H9 (cell line): ENCODE results near the gene TARBP1. TPM values are rescaled to one million over a fixed set of nuclear protein-coding genes. Genes with fewer than 3 reads are reported as not detected.

Experiments used
- DNase-seq: peaks from one replicate; pipeline ENCODE4 v3.0.0-alpha.2; 2017
- H2AFZ ChIP-seq: one replicate; pipeline ENCODE4 v1.6.1; 2013; ENCODE audit warnings: mild to moderate bottlenecking, low read length, control low read depth, moderate library complexity
- H2AK5ac ChIP-seq: 2 replicates; pipeline ENCODE4 v1.6.1; 2013; ENCODE audit warnings: low read length, control low read depth, mixed read lengths; ENCODE audit not compliant: insufficient read length
- H2BK120ac ChIP-seq: one replicate; pipeline ENCODE4 v1.6.1; 2013; ENCODE audit warnings: low read depth, mild to moderate bottlenecking, low read length, control low read depth, inconsistent platforms; ENCODE audit not compliant: poor library complexity, severe bottlenecking
- H2BK12ac ChIP-seq: 2 replicates; pipeline ENCODE4 v1.6.1; 2013; ENCODE audit warnings: low read length, control low read depth, mixed read lengths, low read depth; ENCODE audit not compliant: insufficient read length
- H2BK15ac ChIP-seq: 2 replicates; pipeline ENCODE4 v1.6.1; 2013; ENCODE audit warnings: low read depth, low read length, control low read depth
- H2BK20ac ChIP-seq: one replicate; pipeline ENCODE4 v1.6.1; 2013; ENCODE audit warnings: low read depth, mild to moderate bottlenecking, low read length, control low read depth, inconsistent platforms; ENCODE audit not compliant: poor library complexity, severe bottlenecking
- H2BK5ac ChIP-seq: 2 replicates; pipeline ENCODE4 v1.6.1; 2013; ENCODE audit warnings: low read length, control low read depth, mixed read lengths; ENCODE audit not compliant: insufficient read length
- H3K14ac ChIP-seq: 2 replicates; pipeline ENCODE4 v1.6.1; 2013; ENCODE audit warnings: low read length, control low read depth; ENCODE audit not compliant: insufficient read depth
- H3K18ac ChIP-seq: 2 replicates; pipeline ENCODE4 v1.6.1; 2013; ENCODE audit warnings: low read depth, mild to moderate bottlenecking, mixed read lengths, low read length, control low read depth; ENCODE audit not compliant: insufficient read length
- H3K23ac ChIP-seq: 2 replicates; pipeline ENCODE4 v1.6.1; 2013; ENCODE audit warnings: low read length, control low read depth, mixed read lengths, low read depth; ENCODE audit not compliant: insufficient read length
- H3K23me2 ChIP-seq: 2 replicates; pipeline ENCODE4 v1.6.1; 2013; ENCODE audit warnings: low read depth, mild to moderate bottlenecking, mixed read lengths, low read length, control low read depth; ENCODE audit not compliant: insufficient read length, poor library complexity, severe bottlenecking
- H3K27ac ChIP-seq: 2 replicates; pipeline ENCODE4 v1.5.1; 2013; ENCODE audit warnings: low read length, control low read depth, mixed read lengths, low read depth; ENCODE audit not compliant: insufficient read length
- H3K27me3 ChIP-seq: 2 replicates; pipeline ENCODE4 v1.6.1; 2013; ENCODE audit warnings: low read length, control low read depth, inconsistent platforms; ENCODE audit not compliant: insufficient read depth
- H3K4ac ChIP-seq: 2 replicates; pipeline ENCODE4 v1.6.1; 2013; ENCODE audit warnings: low read depth, mild to moderate bottlenecking, control low read depth, inconsistent platforms, low read length, moderate library complexity
- H3K4me1 ChIP-seq: 2 replicates; pipeline ENCODE4 v1.6.1; 2013; ENCODE audit warnings: low read length, control low read depth, inconsistent platforms; ENCODE audit not compliant: insufficient read depth
- H3K4me2 ChIP-seq: 2 replicates; pipeline ENCODE4 v1.6.1; 2013; ENCODE audit warnings: low read length, control low read depth, mixed read lengths; ENCODE audit not compliant: insufficient read length, insufficient read depth
- H3K56ac ChIP-seq: 2 replicates; pipeline ENCODE4 v1.6.1; 2013; ENCODE audit warnings: low read depth, mild to moderate bottlenecking, mixed read lengths, low read length, control low read depth; ENCODE audit not compliant: insufficient read length
- H3K79me1 ChIP-seq: 2 replicates; pipeline ENCODE4 v1.6.1; 2013; ENCODE audit warnings: low read depth, mild to moderate bottlenecking, moderate library complexity, low read length, control low read depth, inconsistent platforms; ENCODE audit not compliant: insufficient read depth, poor library complexity, severe bottlenecking
- H3K79me2 ChIP-seq: 2 replicates; pipeline ENCODE4 v1.6.1; 2013; ENCODE audit warnings: low read length, control low read depth, inconsistent platforms; ENCODE audit not compliant: insufficient read depth
- H3K9ac ChIP-seq: 2 replicates; pipeline ENCODE4 v1.6.1; 2013; ENCODE audit warnings: low read length, control low read depth, mixed read lengths; ENCODE audit not compliant: insufficient read length; ENCODE audit errors: extremely low read depth
- H3K9me3 ChIP-seq: one replicate; pipeline ENCODE4 v1.6.1; 2013; ENCODE audit warnings: low read depth, low read length, inconsistent platforms; ENCODE audit not compliant: control insufficient read depth
- H3T11ph ChIP-seq: one replicate; pipeline ENCODE4 v1.6.1; 2013; ENCODE audit warnings: mild to moderate bottlenecking, low read length, control low read depth, inconsistent platforms
- H4K20me1 ChIP-seq: one replicate; pipeline ENCODE4 v1.6.1; 2013; ENCODE audit not compliant: control insufficient read depth, insufficient read length, insufficient read depth
- H4K5ac ChIP-seq: 2 replicates; pipeline ENCODE4 v1.6.1; 2013; ENCODE audit warnings: low read depth, mild to moderate bottlenecking, mixed read lengths, low read length, control low read depth; ENCODE audit not compliant: insufficient read length
- H4K8ac ChIP-seq: replicated peaks from 2 replicates; pipeline ENCODE4 v1.6.1; 2013; ENCODE audit warnings: low read length, control low read depth, mixed read lengths, low read depth; ENCODE audit not compliant: insufficient read length
- H4K91ac ChIP-seq: 2 replicates; pipeline ENCODE4 v1.6.1; 2013; ENCODE audit warnings: low read depth, mild to moderate bottlenecking, moderate library complexity, mixed read lengths, low read length, control low read depth; ENCODE audit not compliant: insufficient read length
- H3K27ac Mint-ChIP-seq, 3 experiments: 2 replicates in 2 of 3; 3 replicates in 1 of 3; pipeline ENCODE4 v1.8.0; 2020 to 2021; ENCODE audit warnings: mixed read lengths in 3 of 3, mild to moderate bottlenecking in 1 of 3, moderate library complexity in 1 of 3
- H3K27me3 Mint-ChIP-seq: 2 replicates; pipeline ENCODE4 v1.8.0; 2021; ENCODE audit warnings: low read depth, mild to moderate bottlenecking, moderate library complexity, mixed read lengths
- H3K36me3 Mint-ChIP-seq, 3 experiments: 2 replicates in 2 of 3; 3 replicates in 1 of 3; pipeline ENCODE4 v1.8.0; 2020 to 2021; ENCODE audit warnings: low read depth in 3 of 3, mixed read lengths in 3 of 3; ENCODE audit not compliant: insufficient read depth in 1 of 3
- H3K4me1 Mint-ChIP-seq, 2 experiments: 2 replicates each; pipeline ENCODE4 v1.8.0; 2020; ENCODE audit warnings: mixed read lengths in 2 of 2
- H3K4me3 Mint-ChIP-seq, 2 experiments: 2 replicates in 1 of 2; 3 replicates in 1 of 2; pipeline ENCODE4 v1.8.0; 2020 to 2021; ENCODE audit warnings: mild to moderate bottlenecking in 2 of 2, mixed read lengths in 2 of 2, moderate library complexity in 1 of 2
- H3K9me3 Mint-ChIP-seq, 2 experiments: 2 replicates in 1 of 2; 3 replicates in 1 of 2; pipeline ENCODE4 v1.8.0; 2020; ENCODE audit warnings: mild to moderate bottlenecking in 2 of 2, mixed read lengths in 2 of 2, moderate library complexity in 1 of 2
- WGBS: extraction: QIAGEN DNeasy Blood & Tissue Kit; methylation state at CpG from one replicate; pipeline ENCODE4 v1.1.7; 2013; ENCODE audit warnings: missing lambda C conversion rate, low lambda C conversion rate, mixed read lengths; ENCODE audit not compliant: insufficient read length; ENCODE audit errors: extremely low coverage; 5-methylcytosine and 5-hydroxymethylcytosine counted together
- total RNA-seq: library from RNA; stranded (reverse); gene quantifications from 2 replicates; pipeline ENCODE4 v1.2.1, GENCODE V29; 2021
- TF ChIP-seq, protein P1 (sequence below): fragments of 200-600 bp; sonication (generic); conservative IDR thresholded peaks from 3 replicates; pipeline ENCODE4 v1.8.0; 2021; ENCODE audit warnings: antibody characterized with exemption, mild to moderate bottlenecking

TARBP1 gene
- total RNA-seq, 1 experiment from 2014 or later = 20.2 TPM

DNA sequence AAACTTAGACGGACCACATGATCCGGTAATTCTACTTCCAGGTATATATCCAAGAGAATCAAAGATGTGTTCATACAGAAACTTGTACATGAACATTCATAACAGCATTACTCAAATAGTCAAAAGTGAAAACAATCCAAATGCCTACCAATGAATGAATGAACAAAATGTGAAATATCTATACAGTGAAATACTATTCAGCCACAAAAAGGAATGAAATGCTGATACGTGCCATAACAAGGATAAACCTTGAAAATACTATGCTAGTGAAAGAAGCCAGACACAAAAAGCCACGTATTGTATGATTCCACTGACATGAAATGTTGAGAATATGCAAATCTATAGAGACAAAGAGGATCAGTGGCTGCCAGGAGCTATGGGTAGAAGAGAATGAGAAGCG is 18.3 kb downstream of the TARBP1 start:
- TF ChIP-seq, protein P1, sequence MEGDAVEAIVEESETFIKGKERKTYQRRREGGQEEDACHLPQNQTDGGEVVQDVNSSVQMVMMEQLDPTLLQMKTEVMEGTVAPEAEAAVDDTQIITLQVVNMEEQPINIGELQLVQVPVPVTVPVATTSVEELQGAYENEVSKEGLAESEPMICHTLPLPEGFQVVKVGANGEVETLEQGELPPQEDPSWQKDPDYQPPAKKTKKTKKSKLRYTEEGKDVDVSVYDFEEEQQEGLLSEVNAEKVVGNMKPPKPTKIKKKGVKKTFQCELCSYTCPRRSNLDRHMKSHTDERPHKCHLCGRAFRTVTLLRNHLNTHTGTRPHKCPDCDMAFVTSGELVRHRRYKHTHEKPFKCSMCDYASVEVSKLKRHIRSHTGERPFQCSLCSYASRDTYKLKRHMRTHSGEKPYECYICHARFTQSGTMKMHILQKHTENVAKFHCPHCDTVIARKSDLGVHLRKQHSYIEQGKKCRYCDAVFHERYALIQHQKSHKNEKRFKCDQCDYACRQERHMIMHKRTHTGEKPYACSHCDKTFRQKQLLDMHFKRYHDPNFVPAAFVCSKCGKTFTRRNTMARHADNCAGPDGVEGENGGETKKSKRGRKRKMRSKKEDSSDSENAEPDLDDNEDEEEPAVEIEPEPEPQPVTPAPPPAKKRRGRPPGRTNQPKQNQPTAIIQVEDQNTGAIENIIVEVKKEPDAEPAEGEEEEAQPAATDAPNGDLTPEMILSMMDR = no peak
- H4K8ac ChIP-seq = no peak overlapping the region
- H3K23me2 ChIP-seq = no peaks in the 10 kb centered on the region
- no peaks in the 10 kb centered on the region for H3K9me3 ChIP-seq
- Mint-ChIP-seq H3K27ac (no peak overlapping the region), H3K27me3 (no peaks in the 10 kb centered on the region), H3K9me3 (no peaks in the 10 kb centered on the region), H3K4me1 (peaks cover 0 to 5% of the 10 kb centered on the region in 2 experiments; a peak in 1 of 4 replicates), H3K36me3 (peaks cover 13 to 40% (median 36%) of the 10 kb centered on the region in 3 experiments; a peak in 6 of 7 replicates), H3K4me3 (no peak overlapping the region)
- no peak overlapping the region for H2BK5ac ChIP-seq
- H2BK20ac ChIP-seq = no peak overlapping the region
- H2AK5ac ChIP-seq = no peak overlapping the region
- H3K4me2 ChIP-seq = no peak overlapping the region
- no peak overlapping the region for H3K18ac ChIP-seq
- H2BK120ac ChIP-seq = no peak overlapping the region
- H3K56ac ChIP-seq = no peak overlapping the region
- H4K20me1 ChIP-seq = no peaks in the 10 kb centered on the region
- no peaks in the 10 kb centered on the region; the same call in 1 of the 2 replicates for H3K79me2 ChIP-seq
- H4K91ac ChIP-seq = no peak overlapping the region
- H3K79me1 ChIP-seq = no peaks in the 10 kb centered on the region
- H3K4ac ChIP-seq = no peak overlapping the region
- H3T11ph ChIP-seq = no peak overlapping the region
- no peak overlapping the region for H3K9ac ChIP-seq
- no peak overlapping the region for H4K5ac ChIP-seq
- H3K27me3 ChIP-seq = no peaks in the 10 kb centered on the region
- H3K23ac ChIP-seq = no peak overlapping the region
- DNase-seq = no peak
- no peak overlapping the region for H2BK12ac ChIP-seq
- no CpG with 5 or more reads among the region's 5 CpGs for WGBS
- no peak overlapping the region for H2AFZ ChIP-seq
- H2BK15ac ChIP-seq = no peak overlapping the region
- H3K14ac ChIP-seq = no peak overlapping the region
- no peaks in the 10 kb centered on the region for H3K4me1 ChIP-seq
- H3K27ac ChIP-seq = no peak overlapping the region
